ENCODE measurements around the gene GMNN. TPM values are rescaled to one million over a fixed set of nuclear protein-coding genes. Genes with fewer than 3 reads are reported as not detected.
A peak's percentile ranks its signal among the peaks of the same experiment; 100 is the strongest.

GMNN gene
- total RNA-seq, 1 donor from 2014 or later, result 20.1 TPM

DNA sequence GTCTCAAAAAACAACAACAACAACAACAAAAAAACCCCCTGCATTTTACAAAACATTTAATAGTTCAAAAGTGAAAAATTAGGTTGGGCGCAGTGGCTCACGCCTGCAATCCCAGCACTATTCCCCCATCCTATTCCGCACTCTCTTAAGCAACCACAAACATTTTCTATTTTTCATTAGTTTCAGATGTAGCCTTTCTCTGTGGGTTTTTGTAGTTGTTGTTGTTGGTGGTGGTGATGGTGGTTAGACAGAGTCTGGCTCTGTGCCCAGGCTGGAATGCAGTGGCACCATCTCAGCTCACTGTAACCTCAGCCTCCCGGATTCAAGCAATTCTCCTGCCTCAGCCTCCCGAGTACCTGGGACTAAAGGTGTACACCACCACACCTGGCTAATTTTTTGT, 6.4 kb upstream of the GMNN start:
- Mint-ChIP-seq H3K27ac (ENCODE audit: unreplicated experiment) (no peak overlapping the region), H3K9me3 (ENCODE audit: unreplicated experiment) (no peaks in the 10 kb centered on the region), H3K4me1 (ENCODE audit: low read depth, unreplicated experiment) (no peaks in the 10 kb centered on the region), H3K4me3 (ENCODE audit: unreplicated experiment) (no peak overlapping the region), H3K27me3 (ENCODE audit: unreplicated experiment) (no peaks in the 10 kb centered on the region), H3K36me3 (ENCODE audit: unreplicated experiment) (no peaks in the 10 kb centered on the region)
- DNase-seq, result no peak
- TF ChIP-seq, protein P1, sequence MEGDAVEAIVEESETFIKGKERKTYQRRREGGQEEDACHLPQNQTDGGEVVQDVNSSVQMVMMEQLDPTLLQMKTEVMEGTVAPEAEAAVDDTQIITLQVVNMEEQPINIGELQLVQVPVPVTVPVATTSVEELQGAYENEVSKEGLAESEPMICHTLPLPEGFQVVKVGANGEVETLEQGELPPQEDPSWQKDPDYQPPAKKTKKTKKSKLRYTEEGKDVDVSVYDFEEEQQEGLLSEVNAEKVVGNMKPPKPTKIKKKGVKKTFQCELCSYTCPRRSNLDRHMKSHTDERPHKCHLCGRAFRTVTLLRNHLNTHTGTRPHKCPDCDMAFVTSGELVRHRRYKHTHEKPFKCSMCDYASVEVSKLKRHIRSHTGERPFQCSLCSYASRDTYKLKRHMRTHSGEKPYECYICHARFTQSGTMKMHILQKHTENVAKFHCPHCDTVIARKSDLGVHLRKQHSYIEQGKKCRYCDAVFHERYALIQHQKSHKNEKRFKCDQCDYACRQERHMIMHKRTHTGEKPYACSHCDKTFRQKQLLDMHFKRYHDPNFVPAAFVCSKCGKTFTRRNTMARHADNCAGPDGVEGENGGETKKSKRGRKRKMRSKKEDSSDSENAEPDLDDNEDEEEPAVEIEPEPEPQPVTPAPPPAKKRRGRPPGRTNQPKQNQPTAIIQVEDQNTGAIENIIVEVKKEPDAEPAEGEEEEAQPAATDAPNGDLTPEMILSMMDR (IDR thresholded peaks at IDR 0.05; ENCODE audit: partially characterized antibody, unreplicated experiment), result no peak

DNA sequence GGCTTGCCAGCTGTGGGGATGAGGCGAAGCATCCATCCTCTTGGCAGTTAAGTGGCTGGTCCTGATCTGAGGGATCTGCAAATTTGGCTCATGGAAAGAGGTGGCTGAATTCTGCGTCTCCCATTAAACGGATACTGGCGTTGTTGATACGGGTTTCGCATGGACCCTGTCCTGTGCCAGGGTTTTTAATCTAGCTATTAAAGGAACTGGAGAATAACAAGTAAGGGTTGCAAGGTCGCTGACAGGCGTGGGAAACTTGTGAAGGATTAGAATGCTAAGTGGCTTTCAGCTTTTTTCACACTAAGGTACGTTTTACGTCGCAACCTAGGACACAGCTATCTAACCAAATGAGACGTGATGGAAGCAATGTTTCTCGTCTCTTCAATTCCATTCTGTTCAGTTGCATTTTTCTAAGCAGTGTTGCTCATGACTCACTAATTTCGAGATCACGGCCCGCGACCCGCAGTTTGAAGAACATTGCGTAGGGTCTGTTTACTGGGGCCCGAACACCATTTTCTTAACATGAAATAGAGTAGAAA, 852 bp downstream of the GMNN start:
- DNase-seq, result no peak
- Mint-ChIP-seq H3K4me1 (ENCODE audit: low read depth, unreplicated experiment) (peaks cover 7% of the 10 kb centered on the region), H3K36me3 (ENCODE audit: unreplicated experiment) (no peaks in the 10 kb centered on the region), H3K27me3 (ENCODE audit: unreplicated experiment) (no peaks in the 10 kb centered on the region), H3K4me3 (ENCODE audit: unreplicated experiment) (peak overlapping the region; percentile 95), H3K9me3 (ENCODE audit: unreplicated experiment) (peaks cover 1% of the 10 kb centered on the region), H3K27ac (ENCODE audit: unreplicated experiment) (peak overlapping the region; percentile 79)
- TF ChIP-seq, protein P1 (IDR thresholded peaks at IDR 0.05; ENCODE audit: partially characterized antibody, unreplicated experiment), result no peak

DNA sequence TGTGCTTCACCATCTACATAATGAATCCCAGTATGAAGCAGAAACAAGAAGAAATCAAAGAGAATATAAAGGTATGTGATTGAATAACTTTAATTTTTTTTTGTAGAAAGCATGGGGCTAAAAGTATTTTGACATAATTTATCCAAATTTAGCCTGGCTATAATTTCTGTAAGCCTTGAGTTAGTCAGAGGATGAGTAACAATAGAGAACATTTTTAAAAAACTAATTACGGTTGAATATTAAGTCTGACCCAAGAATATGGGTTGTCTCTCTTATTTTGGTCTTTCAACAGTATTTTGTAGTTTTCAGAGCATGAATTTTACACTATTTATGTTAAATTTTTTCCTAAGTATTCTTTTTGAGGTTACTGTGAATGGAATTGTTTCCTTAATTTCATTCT, 2.5 kb downstream of the GMNN start:
- Mint-ChIP-seq H3K27ac (ENCODE audit: unreplicated experiment) (no peak overlapping the region), H3K4me3 (ENCODE audit: unreplicated experiment) (no peak overlapping the region), H3K27me3 (ENCODE audit: unreplicated experiment) (no peaks in the 10 kb centered on the region), H3K4me1 (ENCODE audit: low read depth, unreplicated experiment) (peaks cover 7% of the 10 kb centered on the region), H3K36me3 (ENCODE audit: unreplicated experiment) (no peaks in the 10 kb centered on the region), H3K9me3 (ENCODE audit: unreplicated experiment) (peaks cover 1% of the 10 kb centered on the region)
- DNase-seq, result no peak
- TF ChIP-seq, protein P1 (IDR thresholded peaks at IDR 0.05; ENCODE audit: partially characterized antibody, unreplicated experiment), result no peak

DNA sequence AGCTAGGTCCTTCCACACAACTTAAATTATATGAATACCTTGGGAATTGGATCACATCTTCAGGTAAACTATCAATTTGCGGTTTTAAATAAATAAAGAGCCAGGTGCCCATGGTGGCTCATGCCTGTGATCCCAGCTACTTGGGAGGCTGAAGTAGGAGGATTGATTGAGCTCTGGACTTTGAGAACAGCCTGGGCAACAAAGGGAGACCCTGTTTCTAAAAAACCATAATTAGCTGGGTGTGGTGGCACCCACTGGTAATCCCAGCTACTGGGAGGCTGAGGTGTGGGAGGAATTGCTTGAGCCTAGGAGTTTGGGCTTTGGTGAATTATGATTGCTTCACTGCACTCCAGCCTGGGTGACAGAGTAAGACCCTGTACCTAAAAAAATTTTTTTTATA, 3.4 kb downstream of the GMNN start:
- Mint-ChIP-seq H3K27ac (ENCODE audit: unreplicated experiment) (no peak overlapping the region), H3K4me1 (ENCODE audit: low read depth, unreplicated experiment) (peaks cover 7% of the 10 kb centered on the region), H3K27me3 (ENCODE audit: unreplicated experiment) (no peaks in the 10 kb centered on the region)

DNA sequence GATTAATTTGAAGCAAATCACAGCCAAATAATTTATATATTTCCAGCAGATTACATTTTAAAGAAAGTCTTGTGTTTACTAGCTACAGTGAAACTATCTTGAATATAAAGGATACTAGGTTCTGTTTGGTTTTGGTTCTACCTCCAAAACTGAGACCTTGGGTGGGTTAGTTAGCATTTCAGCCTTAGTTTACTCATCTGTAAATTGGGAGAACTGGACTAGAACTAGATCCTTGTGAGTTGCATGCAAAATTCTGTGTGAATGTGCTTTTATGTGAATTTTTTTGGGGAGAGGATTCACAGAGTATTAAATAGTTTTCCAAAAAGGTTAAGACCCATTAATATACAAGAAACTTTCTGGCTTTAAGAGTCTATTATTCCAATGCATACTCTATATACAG, 4.1 kb downstream of the GMNN start:
- TF ChIP-seq, protein P1 (IDR thresholded peaks at IDR 0.05; ENCODE audit: partially characterized antibody, unreplicated experiment), result no peak
- Mint-ChIP-seq H3K27ac (ENCODE audit: unreplicated experiment) (no peak overlapping the region), H3K27me3 (ENCODE audit: unreplicated experiment) (no peaks in the 10 kb centered on the region), H3K9me3 (ENCODE audit: unreplicated experiment) (peaks cover 1% of the 10 kb centered on the region), H3K4me1 (ENCODE audit: low read depth, unreplicated experiment) (peaks cover 7% of the 10 kb centered on the region), H3K36me3 (ENCODE audit: unreplicated experiment) (no peaks in the 10 kb centered on the region), H3K4me3 (ENCODE audit: unreplicated experiment) (no peak overlapping the region)
- no peak for DNase-seq

More for the DNA sequence above, 3.4 kb downstream of the GMNN start:
- Mint-ChIP-seq H3K36me3 (ENCODE audit: unreplicated experiment) (no peaks in the 10 kb centered on the region), H3K9me3 (ENCODE audit: unreplicated experiment) (peaks cover 1% of the 10 kb centered on the region), H3K4me3 (ENCODE audit: unreplicated experiment) (no peak overlapping the region)
- DNase-seq, result no peak
- TF ChIP-seq, protein P1 (IDR thresholded peaks at IDR 0.05; ENCODE audit: partially characterized antibody, unreplicated experiment), result no peak

All from glutamatergic neuron (in vitro differentiated cells).